Neural cell (in vitro differentiated cells): ENCODE measurements around the gene SETD5.

Experiments used
- CTCF ChIP-seq: fragments of 450-650 bp; IDR thresholded peaks from 2 replicates; pipeline ENCODE4 v1.5.1; 2014; ENCODE audit warnings: antibody characterized with exemption, mild to moderate bottlenecking, moderate library complexity; ENCODE audit not compliant: poor library complexity, severe bottlenecking
- EP300 ChIP-seq: fragments of 450-650 bp; conservative IDR thresholded peaks from 2 replicates; pipeline ENCODE4 v1.6.1; 2014; ENCODE audit warnings: antibody characterized with exemption, mild to moderate bottlenecking, moderate library complexity; ENCODE audit not compliant: poor library complexity, severe bottlenecking
- MXI1 ChIP-seq: fragments of 450-650 bp; conservative IDR thresholded peaks from 2 replicates; pipeline ENCODE4 v1.6.1; 2014; ENCODE audit warnings: antibody characterized with exemption, mild to moderate bottlenecking; ENCODE audit not compliant: poor library complexity, severe bottlenecking
- POLR2AphosphoS5 ChIP-seq: IDR thresholded peaks from 2 replicates; pipeline ENCODE4 v1.6.1; 2012
- REST ChIP-seq: IDR thresholded peaks from 2 replicates; pipeline ENCODE4 v1.6.1; 2012; ENCODE audit warnings: borderline replicate concordance
- SMC3 ChIP-seq: fragments of 450-650 bp; conservative IDR thresholded peaks from 2 replicates; pipeline ENCODE4 v1.6.1; 2014; ENCODE audit warnings: antibody characterized with exemption, mild to moderate bottlenecking, moderate library complexity; ENCODE audit not compliant: poor library complexity

- TF ChIP-seq CTCF (no peak), EP300 (peak; percentile 78), SMC3 (peak; percentile 22), POLR2AphosphoS5 (peak; percentile 88), REST (peak; percentile 81), MXI1 (no peak)
Observed at GRCh38 chr3:9402410-9403228, 5.2 kb downstream of the SETD5 start.
